GM12864 (cell line): Measurements from ENCODE around the gene PPP1R27.

Source experiments
- DNase-seq: peaks from one replicate; pipeline ENCODE4 v3.0.0-alpha.2; 2011; ENCODE audit warnings: low read depth
- H3K4me3 ChIP-seq: 2 replicates; pipeline ENCODE4 v1.5.1; 2011; ENCODE audit warnings: mild to moderate bottlenecking, low read depth, low read length, control low read depth
- CTCF ChIP-seq: IDR thresholded peaks from 2 replicates; pipeline ENCODE4 v1.5.1; 2011; ENCODE audit warnings: low read depth, mild to moderate bottlenecking, moderate library complexity, low read length, control low read depth, inconsistent platforms; ENCODE audit errors: missing control alignments

Gene PPP1R27

GRCh38 chr17:81870981-81871386 is 36.1 kb upstream of the PPP1R27 start, which contains the start of gene ARHGDIA:
TSS of gene ARHGDIA (minus strand) at chr17:81871337. CDS start at chr17:81869930, 1,407 bp downstream.
- DNase-seq: no peak
- TF ChIP-seq CTCF: no peak
- peak within 1 kb of the TSS; percentile 99 for H3K4me3 ChIP-seq

- DNase-seq: no peak
- H3K4me3 ChIP-seq: peak overlapping the region; percentile 99
- no peak for TF ChIP-seq CTCF
Observed at GRCh38 chr17:81870131-81870980, 35.5 kb upstream of the PPP1R27 start.

- H3K4me3 ChIP-seq: peak overlapping the region; percentile 99
- TF ChIP-seq CTCF: peak; percentile 88
- DNase-seq: no peak
Observed at GRCh38 chr17:81869221-81870130, 34.6 kb upstream of the PPP1R27 start.

GRCh38 chr17:81868674-81869220 is 33.9 kb upstream of the PPP1R27 start:
- TF ChIP-seq CTCF: no peak
- peak overlapping the region; percentile 99 for H3K4me3 ChIP-seq
- DNase-seq: no peak

- TF ChIP-seq CTCF: no peak
- DNase-seq: no peak
- H3K4me3 ChIP-seq: no peak overlapping the region
Observed at GRCh38 chr17:81867991-81868673, 33.3 kb upstream of the PPP1R27 start.
